Upper lobe of left lung (tissue), 4 donors: ENCODE results near the gene ADCY5.

Source experiments
- EP300 ChIP-seq, 4 donors: sonication (generic); formaldehyde crosslinking; IDR thresholded peaks; one replicate each; pipeline ENCODE4 v1.5.1; 2017; ENCODE audit warnings: antibody characterized with exemption in 4 of 4, control low read depth in 2 of 4
- POLR2AphosphoS5 ChIP-seq, 2 donors: sonication (generic); formaldehyde crosslinking; IDR thresholded peaks; one replicate each; pipeline ENCODE4 v1.5.1; 2017; ENCODE audit warnings: antibody characterized with exemption in 2 of 2
- TF ChIP-seq, protein P1 (sequence below), 6 experiments: fragments of 450-650 bp in 4 of 6; fragments of 200-600 bp in 2 of 6; sonication (generic) in 2 of 6; IDR thresholded peaks; one replicate each; pipeline ENCODE4 v1.5.1; 2016 to 2019; ENCODE audit warnings: antibody characterized with exemption in 6 of 6

DNA sequence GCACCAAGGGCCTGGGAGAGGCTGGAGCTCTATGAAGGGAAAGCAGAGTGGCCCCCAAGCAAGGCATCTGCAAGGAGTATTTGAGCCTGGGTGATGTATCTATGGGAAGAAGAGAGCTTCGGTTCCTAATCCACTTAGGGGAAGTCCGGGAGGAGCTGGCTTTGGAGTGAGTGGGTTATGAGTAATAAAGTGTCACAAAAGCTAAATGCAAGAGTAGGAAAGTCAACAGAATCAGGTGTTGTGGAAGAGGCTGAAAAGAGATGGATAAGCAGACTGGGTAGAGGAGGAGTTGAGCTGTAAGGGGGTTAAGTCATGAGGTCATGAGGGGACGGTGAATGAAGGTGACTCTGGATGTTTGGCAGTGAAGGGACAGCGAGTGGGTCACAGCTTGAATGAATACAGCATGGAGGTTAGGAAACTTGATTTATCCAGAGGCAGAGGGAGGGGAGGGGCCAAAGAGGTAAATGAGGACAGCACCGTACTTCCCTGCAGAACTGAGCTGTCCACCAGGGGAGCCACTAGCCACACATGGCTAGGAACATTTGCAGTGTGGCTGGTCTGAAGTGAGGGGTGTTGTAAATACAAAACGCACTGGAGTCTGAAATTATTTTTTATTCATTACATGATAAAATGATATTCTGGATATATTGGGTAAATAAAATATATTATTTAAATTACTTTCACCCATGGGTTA lies 83.3 kb downstream of the ADCY5 start:
- TF ChIP-seq EP300 (IDR thresholded peaks at IDR 0.05) (no peak), POLR2AphosphoS5 (IDR thresholded peaks at IDR 0.05) (no peak)
- TF ChIP-seq, protein P1, sequence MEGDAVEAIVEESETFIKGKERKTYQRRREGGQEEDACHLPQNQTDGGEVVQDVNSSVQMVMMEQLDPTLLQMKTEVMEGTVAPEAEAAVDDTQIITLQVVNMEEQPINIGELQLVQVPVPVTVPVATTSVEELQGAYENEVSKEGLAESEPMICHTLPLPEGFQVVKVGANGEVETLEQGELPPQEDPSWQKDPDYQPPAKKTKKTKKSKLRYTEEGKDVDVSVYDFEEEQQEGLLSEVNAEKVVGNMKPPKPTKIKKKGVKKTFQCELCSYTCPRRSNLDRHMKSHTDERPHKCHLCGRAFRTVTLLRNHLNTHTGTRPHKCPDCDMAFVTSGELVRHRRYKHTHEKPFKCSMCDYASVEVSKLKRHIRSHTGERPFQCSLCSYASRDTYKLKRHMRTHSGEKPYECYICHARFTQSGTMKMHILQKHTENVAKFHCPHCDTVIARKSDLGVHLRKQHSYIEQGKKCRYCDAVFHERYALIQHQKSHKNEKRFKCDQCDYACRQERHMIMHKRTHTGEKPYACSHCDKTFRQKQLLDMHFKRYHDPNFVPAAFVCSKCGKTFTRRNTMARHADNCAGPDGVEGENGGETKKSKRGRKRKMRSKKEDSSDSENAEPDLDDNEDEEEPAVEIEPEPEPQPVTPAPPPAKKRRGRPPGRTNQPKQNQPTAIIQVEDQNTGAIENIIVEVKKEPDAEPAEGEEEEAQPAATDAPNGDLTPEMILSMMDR (IDR thresholded peaks at IDR 0.05) = no peak
